Smooth muscle cell (in vitro differentiated cells): ENCODE measurements around the gene EPHB1. TPM values are rescaled to one million over a fixed set of nuclear protein-coding genes. Genes with fewer than 3 reads are reported as not detected.

Experiments
- DNase-seq: peaks from one replicate; lab custom pipeline; 2025; ENCODE audit not compliant: unreplicated experiment; lab: John Stamatoyannopoulos, UW
- H2AFZ ChIP-seq: fragments of 200-600 bp; sonication (generic); 2 replicates; pipeline ENCODE4 v1.6.0; 2016; ENCODE audit warnings: antibody characterized with exemption, low read depth, mild to moderate bottlenecking
- H3F3A ChIP-seq: fragments of 200-600 bp; sonication (generic); 2 replicates; pipeline ENCODE4 v1.6.0; 2017; ENCODE audit warnings: antibody characterized with exemption, low read depth
- H3K27ac ChIP-seq: fragments of 200-600 bp; sonication (generic); 2 replicates; pipeline ENCODE4 v1.5.1; 2016; ENCODE audit warnings: low read depth, mild to moderate bottlenecking
- H3K27me3 ChIP-seq: fragments of 200-600 bp; sonication (generic); 2 replicates; pipeline ENCODE4 v1.6.1; 2016; ENCODE audit warnings: low read depth, mild to moderate bottlenecking
- H3K36me3 ChIP-seq: fragments of 200-600 bp; sonication (generic); 2 replicates; pipeline ENCODE4 v1.5.1; 2016; ENCODE audit warnings: low read depth
- H3K4me1 ChIP-seq: fragments of 200-600 bp; sonication (generic); 2 replicates; pipeline ENCODE4 v1.5.1; 2016; ENCODE audit warnings: low read depth
- H3K4me2 ChIP-seq: fragments of 200-600 bp; sonication (generic); 2 replicates; pipeline ENCODE4 v1.6.0; 2016; ENCODE audit warnings: mild to moderate bottlenecking
- H3K4me3 ChIP-seq: fragments of 200-600 bp; sonication (generic); 2 replicates; pipeline ENCODE4 v1.5.1; 2016; ENCODE audit warnings: mild to moderate bottlenecking
- H3K79me2 ChIP-seq: fragments of 200-600 bp; sonication (generic); 2 replicates; pipeline ENCODE4 v1.6.0; 2016; ENCODE audit warnings: low read depth, mild to moderate bottlenecking
- H3K9ac ChIP-seq: fragments of 200-600 bp; sonication (generic); 2 replicates; pipeline ENCODE4 v1.6.0; 2016; ENCODE audit warnings: low read depth
- H3K9me3 ChIP-seq: fragments of 200-600 bp; sonication (generic); replicated peaks from 2 replicates; pipeline ENCODE4 v1.5.1; 2016; ENCODE audit warnings: low read depth
- H4K20me1 ChIP-seq: fragments of 200-600 bp; sonication (generic); 2 replicates; pipeline ENCODE4 v1.6.0; 2016; ENCODE audit warnings: low read depth
- CTCF ChIP-seq: fragments of 200-600 bp; sonication (generic); IDR thresholded peaks from 2 replicates; pipeline ENCODE4 v1.5.1; 2017; ENCODE audit warnings: borderline replicate concordance, mild to moderate bottlenecking, antibody characterized with exemption; ENCODE audit not compliant: insufficient read depth, poor library complexity, severe bottlenecking
- WGBS: methylation state at CpG from one replicate; pipeline ENCODE4 v1.1.7; 2016; ENCODE audit warnings: low lambda C conversion rate; 5-methylcytosine and 5-hydroxymethylcytosine counted together
- polyA plus RNA-seq: library from polyadenylated mRNA; unstranded; fragments of >200 nt; fragmentation: Nextera tagmentation; extraction: Ambion mirVana; gene quantifications from 2 replicates; pipeline ENCODE4 v1.2.1, GENCODE V29; 2016
- total RNA-seq: library from RNA; depleted of rRNA; stranded (reverse); fragments of >200 nt; gene quantifications from 2 replicates; pipeline ENCODE4 v1.2.3, GENCODE V29; 2014

EPHB1 gene
- total and polyA plus RNA-seq, 2 experiments from 2014 or later = 2.5 to 2.6 TPM

GRCh38 chr3:135068011-135068410, 273.0 kb downstream of the EPHB1 start:
- no peak overlapping the region for H3K27ac ChIP-seq
- H3K9ac ChIP-seq = no peak overlapping the region
- H3K79me2 ChIP-seq = no peaks in the 10 kb centered on the region
- H3K4me2 ChIP-seq = no peak overlapping the region
- no peak overlapping the region for H2AFZ ChIP-seq
- H3K36me3 ChIP-seq = no peaks in the 10 kb centered on the region
- TF ChIP-seq CTCF = no peak
- DNase-seq = no peak
- no peaks in the 10 kb centered on the region for H3K27me3 ChIP-seq
- 95% methylated on average over 5 of the region's 5 CpGs for WGBS
- no peaks in the 10 kb centered on the region for H3F3A ChIP-seq
- no peaks in the 10 kb centered on the region for H3K9me3 ChIP-seq
- no peaks in the 10 kb centered on the region for H3K4me1 ChIP-seq
- no peak overlapping the region for H3K4me3 ChIP-seq
- H4K20me1 ChIP-seq = no peaks in the 10 kb centered on the region

- Histone ChIP-seq H3F3A (no peaks in the 10 kb centered on the region), H3K4me3 (no peak overlapping the region), H3K27me3 (no peaks in the 10 kb centered on the region), H3K36me3 (no peaks in the 10 kb centered on the region), H3K9me3 (no peaks in the 10 kb centered on the region), H4K20me1 (no peaks in the 10 kb centered on the region), H3K27ac (no peak overlapping the region), H3K4me2 (no peak overlapping the region), H3K9ac (no peak overlapping the region), H3K4me1 (no peaks in the 10 kb centered on the region), H2AFZ (no peak overlapping the region), H3K79me2 (no peaks in the 10 kb centered on the region)
- whole genome bisulfite sequencing = 87% methylated on average over 2 of the region's 2 CpGs
- TF ChIP-seq CTCF = no peak
- no peak for DNase-seq
These were observed 274.3 kb downstream of the EPHB1 start for GRCh38 chr3:135069406-135069805.

GRCh38 chr3:135071483-135071882, 276.4 kb downstream of the EPHB1 start:
- no peaks in the 10 kb centered on the region for H3K36me3 ChIP-seq
- no peaks in the 10 kb centered on the region for H3K9me3 ChIP-seq
- no peak overlapping the region for H3K27ac ChIP-seq
- H3K4me2 ChIP-seq = no peak overlapping the region
- H3K79me2 ChIP-seq = no peaks in the 10 kb centered on the region
- no peaks in the 10 kb centered on the region for H3F3A ChIP-seq
- DNase-seq = no peak
- no peak overlapping the region for H3K4me3 ChIP-seq
- no peak for TF ChIP-seq CTCF
- no peaks in the 10 kb centered on the region for H4K20me1 ChIP-seq
- no peaks in the 10 kb centered on the region for H3K27me3 ChIP-seq
- no peak overlapping the region for H2AFZ ChIP-seq
- no peak overlapping the region for H3K9ac ChIP-seq
- H3K4me1 ChIP-seq = no peaks in the 10 kb centered on the region

GRCh38 chr3:135072431-135072830, 277.4 kb downstream of the EPHB1 start:
- H3K4me2 ChIP-seq = no peak overlapping the region
- H3K9ac ChIP-seq = no peak overlapping the region
- no peaks in the 10 kb centered on the region for H3K79me2 ChIP-seq
- H4K20me1 ChIP-seq = no peaks in the 10 kb centered on the region
- H3K4me3 ChIP-seq = no peak overlapping the region
- no peak overlapping the region for H2AFZ ChIP-seq
- no peak overlapping the region for H3K27ac ChIP-seq
- H3K4me1 ChIP-seq = no peaks in the 10 kb centered on the region
- H3K36me3 ChIP-seq = no peaks in the 10 kb centered on the region
- DNase-seq = no peak
- TF ChIP-seq CTCF = no peak
- 94% methylated on average over 5 of the region's 5 CpGs for WGBS
- H3F3A ChIP-seq = no peaks in the 10 kb centered on the region
- no peaks in the 10 kb centered on the region for H3K9me3 ChIP-seq
- no peaks in the 10 kb centered on the region for H3K27me3 ChIP-seq
